Hippocampal formation (tissue), 2 donors: ENCODE results near the gene GTF3C6.
"Not testable (repeated sequence)": the region's sequence is repeated elsewhere in the genome, so short reads cannot be mapped to it uniquely, and the experiment has no call there.

Experiments used
- DNase-seq, 2 donors: peaks; one replicate each; lab custom pipeline; 2025; lab: John Stamatoyannopoulos, UW

GTF3C6 gene, protein sequence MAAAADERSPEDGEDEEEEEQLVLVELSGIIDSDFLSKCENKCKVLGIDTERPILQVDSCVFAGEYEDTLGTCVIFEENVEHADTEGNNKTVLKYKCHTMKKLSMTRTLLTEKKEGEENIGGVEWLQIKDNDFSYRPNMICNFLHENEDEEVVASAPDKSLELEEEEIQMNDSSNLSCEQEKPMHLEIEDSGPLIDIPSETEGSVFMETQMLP

DNA sequence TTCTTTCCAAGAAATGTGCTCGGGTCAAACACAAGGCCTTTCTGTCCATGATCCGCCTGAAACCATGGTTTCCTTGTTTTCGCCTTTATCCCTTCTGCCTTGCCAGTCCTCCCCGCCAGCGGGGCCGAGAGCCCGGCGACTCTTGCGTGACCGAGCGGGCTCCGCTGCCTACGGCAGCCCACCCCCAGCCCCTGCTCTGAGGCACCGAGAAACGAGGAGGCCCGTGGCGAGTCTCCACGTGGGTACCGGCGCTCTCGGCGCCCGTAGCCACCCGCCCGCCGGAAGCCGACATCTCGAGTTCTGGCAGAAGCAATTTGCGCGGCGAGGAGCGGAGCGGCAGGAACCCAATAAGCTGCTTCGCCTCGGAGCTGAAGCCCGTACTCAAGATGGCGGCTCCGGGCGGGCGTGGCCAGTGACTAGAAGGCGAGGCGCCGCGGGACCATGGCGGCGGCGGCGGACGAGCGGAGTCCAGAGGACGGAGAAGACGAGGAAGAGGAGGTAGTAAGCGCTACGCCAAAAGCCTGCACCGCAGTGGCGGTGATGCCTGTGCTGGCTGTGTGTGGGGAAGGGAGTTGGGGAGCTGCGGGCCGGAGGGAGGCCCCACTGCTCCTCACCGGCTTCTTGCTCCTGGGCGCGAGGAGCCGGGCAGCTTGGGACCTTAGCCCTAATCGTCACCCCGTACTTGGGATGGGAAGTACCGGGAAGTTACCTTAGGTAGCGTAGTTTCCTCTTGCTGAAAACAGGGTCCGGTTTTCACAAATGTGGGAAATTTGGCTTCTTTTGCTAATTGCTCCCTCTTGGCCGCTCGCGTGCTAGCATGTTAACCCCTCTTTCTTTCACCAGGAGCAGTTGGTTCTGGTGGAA is at the start of gene GTF3C6:
TSS of gene GTF3C6 (plus strand) at position 378 of the 864 bp plus-strand sequence. CDS start at position 442, 64 bp downstream.
- DNase-seq, result peak; percentile 90 to 97

DNA sequence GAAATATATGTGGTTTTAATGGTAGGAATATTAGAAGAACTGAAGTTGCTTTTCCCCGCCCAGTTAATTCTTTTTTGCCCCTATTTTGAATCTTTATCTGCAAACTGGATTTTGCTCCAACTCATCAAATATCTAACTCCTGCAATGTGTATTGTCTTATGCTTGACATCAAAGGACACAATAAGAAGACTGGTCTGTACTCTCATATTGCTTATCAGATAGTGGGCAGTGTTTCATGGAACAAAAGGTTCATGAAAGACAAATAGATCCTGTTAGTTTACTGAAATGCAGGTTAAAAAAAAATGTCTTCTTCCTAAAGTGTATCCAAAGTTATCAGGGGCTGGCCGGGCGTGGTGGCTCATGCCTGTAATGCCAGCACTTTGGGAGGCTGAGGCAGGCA is 27.7 kb upstream of the GTF3C6 start:
- DNase-seq, result no peak

DNA sequence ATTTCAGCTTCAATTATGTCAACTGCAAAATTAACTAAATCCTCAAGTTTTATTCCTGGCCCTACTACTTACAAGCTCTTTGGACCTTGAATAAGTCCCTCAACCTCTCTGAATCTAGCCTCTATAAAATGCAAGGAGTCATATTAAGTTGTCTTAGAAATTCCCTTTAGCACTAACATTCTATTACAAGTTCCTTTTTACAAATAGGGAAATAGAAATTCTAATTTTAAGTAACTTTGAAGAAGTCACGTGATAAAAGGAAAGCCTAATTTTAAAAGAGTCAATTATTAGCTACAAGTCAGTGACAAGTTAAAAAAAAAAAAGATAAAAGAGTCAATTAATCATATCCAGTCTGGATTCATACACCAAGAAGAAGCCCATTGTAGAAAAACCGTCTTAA is 24.6 kb upstream of the GTF3C6 start:
- no peak for DNase-seq

DNA sequence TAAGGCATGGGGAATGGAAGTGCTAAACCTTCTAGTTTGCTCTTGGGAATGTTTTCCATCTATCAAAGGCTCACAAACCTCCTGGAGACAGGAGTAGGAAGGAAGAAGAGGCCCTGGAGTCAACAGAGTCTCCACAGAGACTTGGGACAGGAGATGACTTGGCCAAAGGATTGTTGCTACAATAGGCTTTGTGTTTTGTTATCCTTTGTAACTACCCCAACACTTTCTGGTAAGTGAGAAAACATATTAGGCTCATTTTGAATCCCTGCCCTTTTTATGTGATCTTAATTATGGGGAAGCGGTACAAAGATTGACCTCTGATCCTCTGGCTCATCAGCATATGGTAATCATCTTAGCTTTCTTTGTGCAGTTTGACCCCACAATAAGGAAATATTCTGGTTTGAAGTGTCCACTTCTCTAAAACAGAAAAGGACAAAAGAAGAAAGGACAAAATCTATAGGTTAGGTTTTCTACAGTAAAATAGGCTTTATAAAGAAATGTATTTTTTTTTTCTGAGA is 24.1 kb upstream of the GTF3C6 start:
- no peak for DNase-seq

DNA sequence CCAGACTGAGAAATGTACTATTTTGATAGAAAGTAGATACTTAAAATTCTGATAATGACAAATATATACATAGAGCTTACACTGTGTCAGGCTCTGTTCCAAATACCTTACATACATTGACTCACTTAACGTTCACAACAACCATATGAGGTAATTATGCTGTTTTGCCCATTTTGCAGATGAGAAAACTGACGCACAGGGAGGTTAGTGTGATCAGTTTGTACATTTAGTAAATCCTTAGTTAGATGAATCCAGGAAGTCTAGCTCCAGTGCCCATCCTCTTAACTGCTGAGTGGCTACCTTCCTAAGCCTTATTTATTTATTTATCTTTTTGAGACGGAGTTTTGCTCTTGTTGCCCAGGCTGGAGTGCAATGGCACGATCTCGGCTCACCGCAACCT is 23.3 kb upstream of the GTF3C6 start:
- DNase-seq, result no peak

DNA sequence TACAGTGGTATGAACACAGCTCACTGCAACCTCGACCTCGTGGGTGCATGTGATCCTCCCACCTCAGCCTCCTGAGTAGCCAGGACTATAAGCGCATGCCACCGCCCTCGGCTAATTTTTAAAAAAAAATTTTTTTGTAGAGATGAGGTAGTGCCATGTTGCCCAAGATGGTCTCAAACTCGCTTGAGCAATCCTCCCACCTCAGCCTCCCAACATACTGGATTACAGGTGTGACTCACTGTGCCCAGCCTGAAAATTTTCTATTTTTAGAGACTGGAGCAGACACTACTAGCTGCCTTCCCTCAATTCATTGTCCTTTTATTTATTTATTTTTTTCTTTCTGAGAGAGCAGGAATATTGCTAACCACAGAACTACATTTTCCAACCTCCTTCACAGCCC is 20.3 kb upstream of the GTF3C6 start:
- no peak for DNase-seq

DNA sequence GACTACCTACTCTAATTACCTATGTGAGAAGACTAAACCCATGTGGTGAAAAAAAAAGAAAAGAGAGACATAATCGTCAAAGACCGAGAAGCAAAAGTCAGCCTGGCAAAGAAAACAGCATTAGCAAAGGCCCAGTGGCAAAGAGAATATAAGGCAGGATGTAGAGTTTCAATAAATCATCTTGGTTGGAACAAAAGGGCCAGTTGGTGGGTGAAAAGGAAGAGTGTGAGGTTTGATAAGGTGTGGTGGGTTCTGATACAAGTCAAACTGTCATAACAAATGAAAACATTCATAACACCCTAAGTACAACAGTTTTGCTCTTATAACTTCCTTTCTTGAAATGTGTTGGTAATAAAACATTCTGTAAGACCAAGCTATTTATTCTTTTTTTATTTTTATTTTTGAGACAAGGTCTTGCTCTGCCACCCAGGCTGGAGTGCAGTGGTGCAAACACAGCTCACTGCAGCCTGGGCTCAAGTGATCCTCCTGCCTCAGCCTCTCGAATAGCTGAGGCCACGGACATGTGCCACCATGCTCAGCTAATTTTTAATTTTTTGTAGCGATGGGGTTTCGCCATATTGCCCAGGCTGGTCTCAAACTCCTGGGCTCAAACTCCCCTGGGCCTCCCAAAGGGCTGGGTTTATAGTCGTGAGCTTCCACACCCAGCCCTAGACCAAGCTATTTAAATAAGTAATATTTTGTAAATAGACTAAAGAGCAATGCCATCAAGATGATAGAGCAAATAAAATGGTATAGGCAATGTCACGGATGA is 18.9 kb upstream of the GTF3C6 start:
- DNase-seq, result no peak

DNA sequence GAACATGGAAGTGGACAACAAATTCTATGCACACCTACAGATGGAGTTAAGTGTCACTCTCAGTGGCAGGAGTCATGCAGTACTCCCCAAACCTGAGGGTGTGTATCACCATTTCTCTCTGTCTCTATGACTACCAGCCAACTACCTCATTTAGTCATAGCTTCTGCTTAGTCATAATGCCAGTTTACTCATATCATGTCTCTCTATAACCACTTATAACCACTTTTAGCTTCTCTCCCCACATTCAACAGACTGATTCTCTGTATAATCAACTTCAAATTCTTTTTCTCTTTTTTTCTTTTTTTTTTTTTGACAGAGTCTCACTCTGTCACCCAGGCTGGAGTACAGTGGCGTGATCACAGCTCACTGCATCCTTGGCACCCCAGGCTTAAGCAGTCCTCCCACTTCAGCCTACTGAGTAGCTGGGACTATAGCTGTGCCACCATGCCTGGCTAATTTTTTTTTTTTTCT is 13.8 kb upstream of the GTF3C6 start:
- DNase-seq, result peak in 1 of 2 donors; percentile 41

DNA sequence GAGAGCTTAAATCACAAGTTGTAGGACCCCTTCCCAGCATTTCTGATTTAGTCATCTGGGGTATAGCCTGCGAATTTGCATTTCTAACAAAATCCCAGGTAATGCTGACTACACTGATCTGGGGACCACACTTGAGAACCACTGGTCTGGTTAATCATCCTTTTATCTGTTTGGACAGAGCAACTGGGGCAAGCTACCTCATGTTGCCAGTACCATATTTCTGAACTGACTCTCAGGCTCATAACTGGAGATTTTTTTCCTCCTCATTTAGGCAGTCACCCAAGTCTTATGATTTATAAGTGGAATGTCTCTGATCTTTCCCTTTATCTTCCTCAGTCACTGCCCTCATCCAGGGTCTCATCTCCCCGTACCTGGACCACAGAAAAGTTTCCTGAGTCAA is 12.0 kb upstream of the GTF3C6 start:
- no peak for DNase-seq

DNA sequence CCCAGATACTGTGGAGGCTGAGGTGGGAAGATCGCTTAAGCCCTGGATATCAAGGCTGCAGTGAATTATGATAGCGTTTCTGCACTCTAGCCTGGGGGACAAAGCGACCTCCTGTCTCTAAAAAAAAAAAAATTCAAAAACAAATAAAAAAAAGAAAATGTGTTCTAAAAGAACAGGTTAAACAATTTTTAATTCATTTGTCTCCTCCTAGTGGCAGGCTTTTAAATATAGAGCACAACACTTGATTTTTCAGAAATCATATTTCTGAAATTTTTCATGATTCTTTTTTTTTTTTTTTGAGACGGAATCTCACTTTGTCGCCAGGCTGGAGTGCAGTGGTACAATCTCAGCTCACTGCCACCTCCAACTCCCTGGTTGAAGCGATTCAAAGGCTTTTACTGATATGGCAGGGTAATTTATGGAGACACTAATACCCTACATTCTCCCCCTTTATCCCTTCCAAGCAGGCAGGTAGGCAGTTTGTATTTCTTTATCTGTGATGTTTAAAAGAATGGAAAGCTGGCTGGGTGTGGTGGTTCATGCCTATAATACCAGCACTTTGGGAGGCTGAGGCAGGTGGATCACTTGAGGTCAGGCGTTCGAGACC is 8.7 kb upstream of the GTF3C6 start:
- peak in 1 of 2 donors; percentile 34 for DNase-seq

DNA sequence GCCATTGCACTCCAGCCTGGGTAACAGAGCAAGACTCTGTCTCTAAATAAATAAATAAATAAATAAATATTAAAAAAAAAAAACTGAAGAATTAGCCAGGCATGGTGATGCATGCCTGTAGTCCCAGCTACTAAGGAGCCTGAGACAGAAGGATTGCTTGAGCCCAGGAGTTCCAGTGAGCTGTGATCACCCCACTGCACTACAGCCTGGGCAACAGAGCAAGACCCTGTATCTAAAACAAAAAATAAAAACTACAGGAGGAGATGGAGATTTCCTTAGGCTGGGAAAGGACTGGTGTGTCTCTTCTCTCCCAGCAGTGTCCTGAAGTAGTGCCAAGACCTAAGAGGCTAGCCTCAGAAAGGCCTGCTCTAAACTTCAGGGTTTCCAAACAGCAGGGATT is 8.1 kb upstream of the GTF3C6 start:
- DNase-seq, result no peak

DNA sequence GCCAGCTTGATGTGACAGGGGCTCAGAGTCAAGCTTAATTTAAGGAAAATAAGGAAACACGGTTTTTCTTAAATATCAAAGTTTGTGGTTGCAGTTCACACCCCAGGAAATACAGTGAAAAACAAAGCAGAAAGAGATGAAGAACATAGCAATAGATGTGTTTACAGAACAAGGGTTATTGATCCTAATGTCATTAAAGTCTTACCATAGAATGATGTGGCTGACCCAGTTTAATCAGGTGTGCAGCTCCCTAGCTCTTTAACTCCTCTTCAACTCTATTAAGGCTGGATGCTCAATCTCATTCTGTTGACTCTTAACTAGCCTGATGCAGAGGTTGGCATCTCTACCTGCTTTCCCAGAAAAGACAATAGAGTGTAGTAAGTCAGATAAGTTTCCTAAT is 7.5 kb upstream of the GTF3C6 start:
- no peak for DNase-seq

DNA sequence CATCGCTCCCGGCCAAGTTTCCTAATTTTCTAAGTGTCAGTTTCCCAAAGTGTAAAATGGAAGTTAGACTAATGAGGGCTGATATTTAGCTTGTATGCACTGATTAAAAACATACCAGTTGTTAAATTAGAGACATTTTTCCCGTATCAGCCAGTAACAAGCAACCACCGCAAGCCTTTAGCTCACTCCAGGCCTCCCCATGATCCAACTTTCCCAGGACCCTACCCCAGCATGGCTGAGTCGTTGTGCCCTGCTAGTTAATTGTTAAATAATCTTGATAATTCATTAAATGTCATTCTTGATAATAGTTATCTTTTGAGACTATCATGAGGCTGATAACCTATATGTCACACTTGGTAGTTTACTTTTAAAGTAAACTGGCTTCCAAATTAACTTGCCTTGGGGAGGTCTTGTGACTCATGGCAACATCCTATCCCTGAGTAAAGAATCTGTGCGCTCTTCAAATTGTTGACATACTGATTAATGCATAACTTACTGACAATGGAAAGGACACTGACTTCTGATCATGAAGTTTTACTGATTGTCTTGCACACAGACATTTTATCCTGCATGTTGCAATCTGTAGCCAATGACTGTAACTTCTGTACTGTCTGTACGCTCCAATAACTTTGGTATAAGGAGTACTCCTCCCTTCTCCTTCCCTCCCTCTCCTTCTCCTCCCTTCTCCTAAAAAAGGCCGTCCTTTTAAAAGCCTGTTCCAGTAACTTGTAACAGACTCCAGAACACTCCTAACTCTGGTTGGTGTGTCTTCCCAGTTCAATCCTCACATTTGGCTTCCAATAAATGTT is 6.3 kb upstream of the GTF3C6 start:
- no peak for DNase-seq

DNA sequence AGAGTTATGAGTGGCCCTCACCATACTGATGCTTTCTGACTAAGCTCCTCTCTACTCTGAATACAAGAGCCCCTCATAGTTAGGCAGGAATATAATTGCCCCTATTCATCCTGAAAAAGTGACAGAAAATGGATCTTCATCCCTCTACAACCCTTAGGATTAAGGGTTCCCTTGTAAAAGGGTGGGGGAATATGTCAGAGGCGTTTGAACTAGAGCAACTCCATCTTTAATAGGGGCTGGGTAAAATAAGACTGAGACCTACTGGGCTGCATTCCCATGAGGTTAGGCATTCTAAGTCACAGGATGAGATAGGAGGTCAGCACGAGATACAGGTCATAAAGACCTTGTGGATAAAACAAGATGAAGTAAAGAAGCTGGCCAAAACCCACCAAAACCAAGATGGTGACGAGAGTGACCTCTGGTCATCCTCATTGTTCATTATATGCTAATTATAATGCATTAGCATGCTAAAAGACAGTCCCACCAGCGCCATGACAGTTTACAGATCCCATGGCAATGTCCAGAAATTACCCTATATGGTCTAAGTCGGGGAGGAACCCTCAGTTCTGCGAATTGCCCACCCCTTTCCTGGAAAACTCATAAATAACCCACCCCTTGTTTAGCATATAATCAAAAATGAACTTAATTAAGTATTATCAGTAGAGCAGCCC is 4.7 kb upstream of the GTF3C6 start:
- DNase-seq, result no peak

DNA sequence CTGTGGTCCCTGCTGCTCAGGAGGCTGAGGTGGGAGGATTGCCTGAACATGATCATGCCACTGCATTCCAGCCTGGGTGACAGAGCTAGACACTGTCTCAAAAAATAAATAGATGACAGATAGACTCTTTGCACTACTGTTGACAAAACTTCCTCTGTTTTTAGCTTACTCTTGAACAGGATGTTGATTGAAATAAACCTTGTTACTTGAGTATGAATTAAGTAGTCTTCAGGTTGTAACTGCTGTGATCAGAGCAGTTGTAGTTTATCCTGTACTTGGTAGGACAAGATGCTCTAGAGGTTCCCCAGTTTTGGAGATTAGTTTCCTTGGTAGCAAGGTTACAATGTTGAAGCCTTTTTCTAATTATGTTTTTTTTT is 1.5 kb downstream of the GTF3C6 start:
- DNase-seq, result no peak

DNA sequence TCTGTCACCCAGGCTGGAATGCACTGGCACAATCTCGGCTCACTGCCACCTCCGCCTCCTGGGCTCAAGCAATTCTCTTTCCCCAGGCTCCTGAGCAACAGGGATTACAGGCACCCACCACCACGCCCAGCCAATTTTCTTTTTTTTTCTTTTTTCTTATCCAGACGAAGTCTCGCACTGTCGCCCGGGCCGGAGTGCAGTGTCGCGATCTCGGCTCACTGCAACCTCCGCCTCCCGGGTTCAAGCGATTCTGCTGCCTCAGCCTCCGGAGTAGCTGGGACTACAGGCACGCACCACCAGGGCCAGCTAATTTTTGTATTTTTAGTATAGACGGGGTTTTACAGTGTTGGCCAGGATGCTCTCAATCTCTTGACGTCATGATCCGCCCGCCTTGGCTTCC is 4.1 kb downstream of the GTF3C6 start:
- not testable (repeated sequence) for DNase-seq

DNA sequence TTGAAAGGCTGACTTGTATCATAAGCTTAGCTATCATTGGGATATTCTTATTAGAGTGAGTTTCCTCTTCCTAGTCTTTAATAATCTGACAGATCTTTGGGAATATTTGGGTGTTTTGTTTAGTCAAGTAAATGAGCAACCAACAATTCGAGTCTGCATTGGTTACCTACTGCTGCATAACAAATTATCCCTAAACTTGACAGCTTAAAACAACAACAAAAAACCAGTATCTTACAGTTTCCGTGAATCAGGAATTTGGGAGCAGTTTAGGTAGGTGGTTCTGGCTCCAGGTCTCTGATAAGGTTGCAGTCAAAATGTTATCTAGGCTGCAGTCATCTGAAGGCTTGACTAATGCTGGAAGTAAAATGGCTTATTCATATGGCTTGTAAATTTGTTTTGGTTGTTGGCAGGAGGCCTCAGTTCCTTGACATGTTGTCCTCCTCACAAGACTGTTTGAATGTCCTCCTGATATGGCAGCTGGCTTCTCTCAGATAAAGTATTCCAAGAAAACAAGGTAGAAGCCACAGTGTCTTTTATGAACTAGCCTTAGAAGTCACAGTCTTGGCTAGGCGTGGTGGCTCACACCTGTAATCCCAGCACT is 7.2 kb downstream of the GTF3C6 start:
- no peak for DNase-seq

DNA sequence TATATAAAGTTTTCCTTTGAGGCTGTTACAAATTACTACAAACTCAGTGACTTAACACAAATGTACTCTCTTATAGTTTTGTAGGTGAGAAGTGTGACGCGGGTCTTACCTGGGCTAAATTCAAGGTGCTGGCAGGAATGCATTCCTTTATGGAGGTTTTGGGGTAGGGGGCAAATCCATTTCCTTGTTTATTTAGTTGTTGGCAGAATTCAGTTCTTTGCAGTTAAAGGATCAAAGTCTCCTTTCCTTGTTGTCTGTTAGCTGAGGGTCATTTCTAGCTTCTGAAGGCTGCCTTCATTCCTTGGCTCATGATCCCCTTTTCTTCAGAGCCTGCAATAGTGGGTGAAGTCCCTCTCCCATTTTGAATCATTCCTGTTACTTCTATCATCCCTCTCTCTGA is 10.2 kb downstream of the GTF3C6 start:
- not testable (repeated sequence) for DNase-seq

DNA sequence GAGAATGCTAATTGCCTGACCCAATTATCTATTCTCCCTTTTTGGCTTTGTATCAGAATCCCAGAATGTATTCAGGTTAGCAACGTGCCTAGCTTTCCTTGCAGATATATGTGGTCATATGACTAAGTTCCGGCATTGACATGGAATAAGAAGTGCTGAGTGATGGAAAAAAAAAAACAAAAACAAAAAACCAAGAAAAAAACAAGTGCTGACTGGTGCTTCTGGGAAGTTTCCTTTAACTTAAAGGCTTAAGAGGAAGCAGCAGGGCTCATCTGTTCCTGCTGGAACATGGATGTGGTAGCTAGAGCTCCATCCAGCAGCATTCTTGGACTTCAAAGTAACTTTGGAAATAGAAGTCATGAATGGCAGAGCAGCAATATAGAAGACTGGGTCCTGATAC is 13.0 kb downstream of the GTF3C6 start:
- no peak for DNase-seq

DNA sequence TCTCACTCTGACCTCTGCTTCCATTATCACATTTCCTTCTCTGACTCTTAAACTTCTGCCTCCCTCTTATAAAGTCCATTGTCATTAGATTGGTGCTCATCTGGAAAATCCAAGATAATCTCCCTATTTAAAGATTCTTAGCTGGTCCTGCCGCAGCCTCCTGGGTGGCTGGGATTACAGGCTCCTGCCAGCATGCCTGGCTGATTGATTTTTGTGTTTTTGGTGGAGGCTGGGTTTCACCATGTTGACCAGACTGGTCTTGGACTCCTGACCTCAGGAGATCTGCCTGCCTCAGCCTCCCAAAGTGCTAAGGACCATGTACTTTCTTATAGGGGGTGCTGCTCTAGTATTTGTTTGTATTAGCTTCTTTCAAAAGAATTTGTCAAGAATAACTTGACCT is 18.1 kb downstream of the GTF3C6 start:
- DNase-seq, result no peak
